NAMALWA (cell line): ENCODE results near the gene ZNF48.
A peak's percentile ranks its signal among the peaks of the same experiment; 100 is the strongest.

Experiments
- DNase-seq: peaks from one replicate; pipeline ENCODE4 v3.0.0-alpha.2; 2015; ENCODE audit warnings: low spot score

Gene ZNF48

DNA sequence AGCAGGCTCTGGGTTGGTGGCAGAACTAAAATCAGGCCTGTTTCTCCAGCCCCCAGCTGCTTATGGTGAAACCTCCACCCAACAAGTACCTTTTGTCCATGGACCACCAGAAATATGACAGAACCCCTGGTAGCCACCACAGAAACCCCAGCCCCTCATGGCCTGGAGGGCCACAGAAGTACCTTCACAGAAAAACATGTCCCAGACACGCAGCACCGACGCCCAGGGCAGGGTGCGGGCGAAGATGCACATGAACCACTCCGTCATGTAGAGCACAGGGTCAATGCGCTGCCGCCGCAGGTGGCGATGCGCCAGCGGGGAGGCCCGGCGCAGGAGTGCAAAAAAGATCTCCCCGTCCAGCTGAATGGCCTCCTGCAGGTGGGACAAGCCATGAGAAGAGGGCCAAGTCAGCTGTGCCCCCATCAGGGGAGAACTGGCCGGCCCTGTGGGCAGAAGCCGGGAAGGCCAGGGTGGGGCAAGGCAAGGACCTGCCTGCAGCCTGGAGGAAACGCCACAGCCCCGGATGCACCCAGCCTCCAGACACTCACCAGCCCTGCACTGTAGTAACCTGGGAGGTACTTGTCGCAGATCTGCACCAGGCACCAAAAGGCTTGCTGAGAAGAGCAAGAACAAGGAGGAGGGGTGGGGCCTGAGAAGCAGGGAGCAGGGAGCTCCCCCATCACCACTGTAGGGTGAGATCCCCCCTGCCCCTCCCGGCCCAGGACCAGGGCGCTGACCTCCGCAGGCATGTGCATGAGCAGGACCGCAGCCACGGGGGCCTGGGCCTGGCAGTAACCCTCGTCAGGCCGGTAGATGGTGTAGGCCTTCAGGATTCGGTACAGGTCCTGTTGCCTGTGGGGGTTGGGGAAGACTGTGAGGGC is 36.0 kb upstream of the ZNF48 start:
- no peak for DNase-seq

DNA sequence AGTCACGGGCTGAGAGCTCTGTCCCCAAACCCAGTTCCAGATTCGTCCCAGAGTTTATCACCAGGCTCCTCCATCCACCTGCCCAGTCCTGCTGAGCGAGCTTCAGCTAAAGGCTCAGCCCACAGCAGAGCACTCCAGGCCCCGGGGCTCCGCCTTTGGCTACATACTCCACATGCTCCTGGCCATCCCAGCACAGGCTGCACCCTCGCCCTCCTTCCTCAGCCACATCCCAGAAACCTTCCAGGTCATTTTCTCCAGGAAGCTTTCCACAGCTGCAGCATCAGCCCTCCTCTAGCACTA is 35.4 kb upstream of the ZNF48 start:
- DNase-seq: no peak

DNA sequence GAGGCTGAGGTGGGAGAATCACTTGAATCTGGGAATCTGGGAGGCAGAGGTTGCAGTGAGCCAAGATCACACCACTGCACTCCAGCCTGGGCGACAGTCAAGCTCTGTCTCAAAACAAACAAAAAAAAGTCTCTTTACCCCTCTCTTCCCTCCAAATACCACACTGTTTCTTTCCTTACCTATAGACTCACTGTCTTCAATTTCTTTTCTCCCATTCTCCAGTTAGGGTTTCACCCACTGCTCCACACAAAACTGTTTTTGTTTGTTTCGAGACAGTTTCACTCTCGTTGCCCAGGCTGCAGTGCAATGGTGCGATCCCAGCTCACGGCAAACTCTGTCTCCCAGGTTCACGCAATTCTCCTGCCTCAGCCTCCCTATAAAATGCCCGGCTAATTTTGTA is 34.0 kb upstream of the ZNF48 start:
- no peak for DNase-seq

DNA sequence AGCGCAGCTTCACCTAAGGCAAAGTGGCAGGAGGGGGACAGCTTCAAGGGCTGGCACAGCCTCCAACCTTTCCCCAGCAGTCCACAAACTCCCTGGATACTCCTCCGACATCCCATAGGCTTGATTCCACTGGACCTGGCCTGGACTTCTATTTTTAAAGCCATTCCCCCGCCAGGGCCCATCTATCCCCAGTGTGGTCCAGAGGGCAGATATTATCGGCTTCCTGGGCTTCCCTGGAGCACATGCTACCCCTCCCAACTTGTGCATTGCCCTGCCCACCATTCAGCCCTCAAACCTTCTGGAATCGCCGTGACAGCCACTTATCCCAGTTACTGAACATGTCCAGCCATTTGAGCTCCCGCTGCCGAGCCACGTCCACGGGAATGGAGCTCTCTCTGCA is 30.0 kb upstream of the ZNF48 start:
- no peak for DNase-seq

DNA sequence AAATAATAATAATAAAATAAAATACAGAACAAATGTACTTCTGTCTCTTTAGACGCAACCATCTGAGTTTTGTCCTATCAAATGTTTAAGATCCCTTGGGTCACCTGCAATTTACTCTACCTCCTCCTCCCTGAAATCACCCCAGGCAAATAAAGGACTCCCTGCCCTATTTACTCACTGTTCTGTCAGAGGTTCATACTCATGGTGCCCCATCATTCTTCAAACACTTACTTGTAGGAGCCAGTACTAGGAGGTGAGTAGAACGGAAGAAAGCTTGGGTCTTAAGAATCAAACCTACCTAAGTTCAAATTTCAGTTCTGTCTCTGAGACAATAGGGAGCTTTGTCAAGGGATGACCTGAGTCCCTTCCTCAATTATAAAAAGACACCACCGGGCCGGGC is 28.7 kb upstream of the ZNF48 start:
- DNase-seq: no peak

DNA sequence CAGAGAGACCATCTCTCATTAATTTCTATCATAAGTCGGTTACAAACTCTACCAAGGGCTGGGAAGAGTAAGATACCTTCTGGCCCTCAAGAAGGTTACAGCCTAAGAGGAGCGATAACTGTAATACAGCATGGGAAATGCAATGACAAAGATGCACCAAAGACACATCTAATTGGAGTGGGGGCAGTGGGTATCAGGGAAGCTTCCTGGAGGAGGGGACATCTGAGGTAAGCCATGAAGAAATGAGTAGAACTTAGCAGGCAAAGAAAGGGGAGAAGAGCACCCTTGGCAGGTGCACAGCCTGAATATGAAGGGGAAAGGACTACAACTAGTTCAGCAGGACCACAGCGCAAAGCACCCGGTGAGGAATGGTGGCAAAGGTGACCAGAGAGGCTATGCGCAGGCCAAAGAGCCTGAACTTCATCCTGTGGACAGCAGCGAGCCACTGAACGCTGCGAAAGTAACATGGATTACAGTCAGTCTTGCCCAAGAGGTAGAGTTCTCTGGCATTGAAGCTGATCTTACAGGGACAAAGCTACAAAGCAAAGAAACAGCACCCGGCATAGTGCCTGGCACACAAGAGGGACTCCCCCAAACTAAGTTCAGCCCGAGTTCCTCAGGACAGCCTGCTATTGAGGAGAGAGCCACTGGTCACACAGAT is 27.7 kb upstream of the ZNF48 start:
- DNase-seq: no peak

DNA sequence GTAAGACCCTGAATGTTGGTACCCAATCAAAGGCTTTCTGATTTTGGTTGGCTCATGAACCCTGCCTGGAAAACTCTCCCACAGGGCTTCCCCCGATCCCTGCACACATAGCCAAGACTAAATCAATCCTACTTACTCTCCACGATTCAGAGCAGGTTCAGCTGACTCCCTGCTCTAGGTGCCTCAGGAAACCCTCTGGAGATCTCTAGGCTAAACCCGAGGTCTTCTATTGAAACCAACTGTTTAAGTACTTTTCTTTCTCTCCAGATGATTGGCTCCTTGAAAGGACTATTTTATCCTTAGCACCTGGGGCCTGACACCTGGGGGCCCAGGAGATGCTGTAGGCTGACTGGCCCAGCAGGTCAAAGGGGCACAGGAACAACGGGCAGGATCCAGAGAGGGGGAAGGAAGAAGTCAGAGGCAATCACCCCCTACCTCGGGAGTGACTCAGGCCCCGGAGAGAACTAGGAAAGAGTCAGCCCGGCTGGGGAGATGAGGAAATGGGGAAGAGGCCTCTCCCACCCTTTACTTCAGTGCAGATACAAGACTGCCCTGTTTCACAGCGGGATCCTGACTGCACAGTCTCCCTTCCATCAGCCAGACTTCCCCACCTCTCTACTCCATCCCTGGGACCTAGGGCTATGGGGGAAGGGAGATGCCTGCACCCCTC is 27.0 kb upstream of the ZNF48 start:
- no peak for DNase-seq

DNA sequence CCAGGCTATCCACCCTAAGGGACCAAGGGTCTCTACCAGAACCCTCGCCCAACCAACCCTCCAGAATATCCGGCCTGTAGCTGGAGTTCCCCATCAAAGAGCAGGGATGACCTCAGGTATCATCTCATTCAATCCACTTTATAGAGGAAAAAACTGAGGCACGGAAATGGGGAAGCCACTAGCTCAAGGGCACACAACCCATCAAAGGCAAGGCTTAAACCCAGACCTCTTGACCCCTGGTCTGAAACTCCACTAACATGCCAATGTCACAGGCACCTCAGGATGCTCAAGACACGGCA is 26.5 kb upstream of the ZNF48 start:
- DNase-seq: peak; percentile 35

DNA sequence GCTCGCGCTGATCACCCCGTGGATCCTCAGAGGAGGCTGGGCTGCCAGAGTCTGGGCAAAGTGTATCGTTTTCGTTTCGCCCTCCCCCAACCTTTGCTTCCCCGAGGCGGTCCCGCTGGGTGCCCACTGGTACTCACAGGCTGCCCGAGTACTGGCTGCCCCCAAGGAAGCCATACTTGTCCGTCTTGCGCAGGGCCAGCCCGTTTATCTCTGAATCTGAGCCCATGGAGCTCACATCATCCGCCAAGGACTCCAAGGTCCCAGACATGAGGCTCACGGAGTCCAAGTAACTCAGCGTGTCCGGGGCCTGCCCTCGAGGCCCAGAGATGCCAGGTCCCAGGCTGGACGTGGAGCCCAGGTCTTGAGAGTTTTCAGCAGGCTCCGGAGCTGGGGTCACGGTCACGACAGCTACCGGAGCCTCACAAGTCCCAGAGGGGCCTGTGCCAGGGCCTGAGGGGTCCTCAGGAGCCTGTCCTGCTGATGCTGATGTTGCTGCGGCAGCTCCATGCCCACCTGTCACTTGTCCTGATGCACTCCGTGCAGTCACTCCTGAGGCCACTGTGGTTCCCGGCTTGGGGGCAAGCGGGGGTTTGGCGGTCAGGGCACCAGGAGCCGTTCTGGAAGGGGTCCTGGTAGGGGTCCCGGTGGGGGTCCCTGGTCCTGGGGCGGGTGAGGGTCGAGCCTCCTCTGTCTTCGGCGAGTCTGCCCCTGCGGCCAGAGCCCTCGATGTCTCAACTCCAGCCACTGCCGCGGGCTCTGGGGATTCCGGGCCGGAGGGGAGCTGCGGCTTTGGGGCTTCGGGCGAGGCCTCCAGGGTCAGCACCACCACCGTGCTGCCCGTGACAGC is 25.9 kb upstream of the ZNF48 start:
- DNase-seq: peak; percentile 33

DNA sequence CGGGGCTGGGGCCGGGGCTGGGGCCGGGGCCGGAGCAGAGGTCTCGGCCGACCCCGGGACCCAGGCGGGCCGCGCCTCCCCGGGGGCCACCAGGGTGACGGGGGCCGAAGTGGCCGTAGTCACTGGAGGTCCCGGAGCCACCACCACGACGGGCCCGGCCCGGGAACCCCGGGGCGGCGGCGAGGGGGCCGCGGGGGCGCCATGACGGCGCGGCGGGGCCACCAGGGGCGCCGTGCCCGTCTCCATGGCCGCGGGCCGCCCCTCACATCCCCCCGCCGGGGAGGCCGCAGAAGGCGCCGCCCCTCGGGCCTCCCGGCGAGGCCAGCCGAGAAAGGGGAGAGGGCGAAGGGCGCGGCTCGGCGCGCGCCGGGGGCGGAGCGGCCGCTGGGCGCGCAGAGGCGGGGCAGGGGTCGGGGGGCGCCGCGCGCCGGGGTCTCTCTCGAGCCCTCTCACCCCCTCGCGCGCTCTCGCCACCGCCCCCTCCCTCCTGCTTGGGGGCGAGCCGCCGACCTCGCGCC is 25.2 kb upstream of the ZNF48 start:
- no peak for DNase-seq

DNA sequence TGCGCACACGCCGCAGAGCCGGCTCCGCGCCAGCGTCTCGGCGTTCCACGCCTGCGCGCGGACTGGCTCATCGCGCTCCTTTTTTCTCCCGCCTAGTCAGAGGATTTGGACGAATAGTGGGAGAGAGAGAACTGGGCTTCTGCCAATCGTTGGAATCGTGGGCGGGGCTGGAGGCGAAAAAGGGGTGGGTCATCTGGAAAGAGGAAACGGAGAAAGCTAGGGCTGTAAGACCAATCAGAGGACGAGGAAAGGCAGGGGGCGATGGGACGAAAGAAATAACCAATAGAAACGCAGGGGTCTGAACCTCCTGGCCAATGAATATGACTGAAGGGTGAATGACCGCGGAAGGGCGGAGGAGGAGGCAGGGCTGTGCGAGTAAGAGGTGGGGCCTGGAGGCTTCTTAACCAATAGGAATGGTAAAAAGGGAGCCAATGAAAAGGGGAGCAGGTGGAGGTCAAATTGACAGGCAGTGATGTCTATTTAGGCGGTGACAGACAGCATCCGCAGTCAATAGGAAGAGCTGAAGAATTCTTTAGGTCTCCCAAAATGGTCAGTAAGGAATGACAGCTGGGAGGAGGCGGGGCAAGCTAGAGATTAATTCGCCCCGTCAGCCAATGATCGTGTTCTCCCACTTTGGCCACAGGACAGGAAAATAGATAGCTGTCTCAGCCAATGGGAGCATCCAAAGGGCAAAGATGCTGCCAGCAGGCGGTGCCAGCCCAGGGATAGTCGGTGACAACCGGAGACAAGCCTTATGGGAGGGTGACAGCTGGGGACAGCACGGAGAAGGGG is 24.6 kb upstream of the ZNF48 start, which contains the start of gene TBC1D10B:
TBC1D10B (minus strand) TSS at position 39 of the 792 bp plus-strand sequence. CDS start 311 bp downstream, outside the sequence.
- peak; percentile 100 for DNase-seq

DNA sequence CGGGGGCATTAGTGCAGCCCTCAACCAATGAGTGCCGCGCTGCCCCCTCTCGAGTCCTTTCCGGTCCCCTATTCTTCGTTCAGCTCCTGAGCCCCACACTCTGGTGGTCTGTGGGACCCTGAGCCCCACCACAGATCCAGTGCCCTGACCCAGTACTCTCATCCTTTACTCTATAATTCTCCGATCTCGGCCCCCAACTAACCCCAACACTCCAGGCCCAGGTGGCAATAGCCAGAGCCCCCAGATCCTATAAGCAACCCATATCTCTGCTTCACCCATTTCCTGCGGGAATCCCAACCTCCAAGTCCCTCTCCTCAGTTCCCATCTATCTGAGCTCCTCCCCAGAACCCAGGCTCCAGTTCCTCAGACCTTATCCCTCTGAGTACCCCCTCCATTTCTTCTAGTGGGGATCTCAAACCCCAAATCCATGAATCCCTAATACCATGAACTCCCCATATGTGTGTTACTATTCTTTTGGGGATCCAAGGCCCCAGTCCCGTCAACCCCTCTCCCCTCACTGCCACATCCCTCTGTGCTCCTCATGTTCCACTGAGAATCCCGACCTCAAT is 23.9 kb upstream of the ZNF48 start:
- DNase-seq: no peak

DNA sequence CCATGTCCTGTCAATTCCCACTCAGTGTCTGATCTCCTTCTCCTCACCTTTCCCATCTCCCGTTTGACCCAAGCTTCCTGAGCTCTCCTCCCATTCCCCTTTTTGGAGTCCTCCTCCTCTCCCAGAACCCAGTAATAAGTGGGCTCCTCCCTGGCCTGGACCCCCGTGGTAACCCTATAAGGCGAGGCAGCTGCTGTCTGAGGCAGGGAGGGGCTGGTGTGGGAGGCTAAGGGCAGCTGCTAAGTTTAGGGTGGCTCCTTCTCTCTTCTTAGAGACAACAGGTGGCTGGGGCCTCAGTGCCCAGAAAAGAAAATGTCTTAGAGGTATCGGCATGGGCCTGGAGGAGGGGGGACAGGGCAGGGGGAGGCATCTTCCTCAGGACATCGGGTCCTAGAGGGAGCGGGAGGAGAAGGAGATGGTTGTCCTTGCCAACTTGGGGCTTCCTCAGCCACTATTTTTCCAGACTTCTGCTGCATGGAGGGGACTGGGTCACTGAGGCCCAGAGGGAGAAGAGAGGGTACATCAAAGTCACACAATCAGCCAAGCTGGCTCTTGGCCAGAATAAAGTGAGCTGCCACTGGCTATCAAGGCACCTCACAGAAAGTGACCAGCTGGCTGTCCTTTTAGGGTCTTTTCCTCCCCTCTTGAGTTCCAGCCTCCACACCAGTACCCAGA is 23.0 kb upstream of the ZNF48 start:
- peak; percentile 65 for DNase-seq

DNA sequence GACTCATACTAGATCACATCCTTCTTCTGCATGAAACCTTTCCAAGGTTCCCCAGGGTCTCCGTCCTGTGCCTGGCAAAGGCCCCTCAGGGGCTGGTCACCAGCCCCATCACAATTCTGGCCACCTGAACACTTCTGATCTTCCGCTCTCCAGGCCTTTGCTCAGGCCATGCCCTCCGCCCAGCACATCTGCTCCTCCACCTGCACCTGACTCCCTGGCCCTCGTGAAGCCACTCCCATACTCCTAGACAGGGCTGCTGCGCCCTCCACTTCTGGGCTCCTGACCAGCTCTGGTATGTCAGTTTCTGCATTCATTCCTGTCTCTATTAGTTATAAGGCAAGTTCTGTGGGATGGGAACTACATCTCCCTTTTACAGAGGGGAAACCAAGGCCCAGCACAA is 22.5 kb upstream of the ZNF48 start:
- peak; percentile 31 for DNase-seq

DNA sequence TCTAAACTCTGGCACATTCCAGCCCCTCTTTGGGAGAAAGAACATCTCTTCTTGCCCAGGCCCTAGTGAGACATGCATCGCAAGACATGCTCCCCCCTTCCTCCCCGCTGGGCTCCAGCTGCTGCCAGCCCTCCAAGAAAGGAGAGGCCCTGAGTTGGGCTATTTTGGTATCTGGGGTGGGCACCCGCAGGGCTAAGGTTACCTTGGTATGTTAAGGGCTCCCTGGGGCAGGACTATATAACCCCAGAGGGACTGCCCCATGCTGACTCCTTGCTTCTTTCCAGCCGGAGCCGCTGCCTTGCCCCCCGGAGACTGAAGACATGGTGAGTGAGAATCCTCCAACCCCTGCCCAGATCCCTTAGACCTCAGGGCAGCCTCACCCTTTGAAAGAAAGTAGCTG is 20.7 kb upstream of the ZNF48 start, which contains the start of gene MYL11:
MYL11 (plus strand) TSS at position 265 of the 400 bp plus-strand sequence; CDS start at position 321, 56 bp downstream.
- DNase-seq: no peak

DNA sequence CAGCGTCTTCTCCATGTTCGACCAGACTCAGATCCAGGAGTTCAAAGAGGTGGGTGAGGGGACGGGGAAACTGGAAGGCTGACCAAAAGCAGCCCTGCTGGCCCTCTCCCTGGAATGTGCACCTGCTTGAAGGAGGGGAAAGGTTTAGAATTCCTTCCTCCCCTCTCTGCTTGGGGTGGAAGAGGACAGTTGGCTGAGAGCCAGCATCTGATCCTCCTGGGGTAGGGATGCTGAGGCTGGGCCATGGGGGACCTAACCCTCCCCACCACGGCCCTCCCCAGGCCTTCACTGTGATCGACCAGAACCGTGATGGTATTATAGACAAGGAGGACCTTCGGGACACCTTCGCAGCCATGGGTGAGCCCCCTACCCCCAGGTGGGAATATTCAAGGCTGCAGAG is 19.4 kb upstream of the ZNF48 start:
- DNase-seq: no peak

DNA sequence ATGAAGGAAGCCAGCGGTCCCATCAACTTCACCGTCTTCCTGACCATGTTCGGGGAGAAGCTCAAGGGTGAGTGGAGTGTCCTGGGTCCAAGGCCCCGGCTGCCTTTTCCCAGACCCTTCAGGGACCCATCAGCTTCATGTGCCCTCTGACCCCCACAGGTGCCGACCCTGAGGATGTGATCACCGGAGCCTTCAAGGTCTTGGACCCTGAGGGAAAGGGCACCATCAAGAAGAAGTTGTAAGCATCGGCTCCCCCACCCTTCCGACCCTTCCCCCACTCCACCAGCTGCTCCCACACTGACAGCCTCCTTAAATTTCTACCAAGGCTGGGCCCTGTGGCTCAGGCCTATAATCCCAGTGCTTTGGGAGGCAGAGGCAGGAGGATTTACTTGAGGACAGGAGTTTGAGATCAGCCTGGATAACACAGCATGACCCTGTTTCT is 18.7 kb upstream of the ZNF48 start:
- no peak for DNase-seq

DNA sequence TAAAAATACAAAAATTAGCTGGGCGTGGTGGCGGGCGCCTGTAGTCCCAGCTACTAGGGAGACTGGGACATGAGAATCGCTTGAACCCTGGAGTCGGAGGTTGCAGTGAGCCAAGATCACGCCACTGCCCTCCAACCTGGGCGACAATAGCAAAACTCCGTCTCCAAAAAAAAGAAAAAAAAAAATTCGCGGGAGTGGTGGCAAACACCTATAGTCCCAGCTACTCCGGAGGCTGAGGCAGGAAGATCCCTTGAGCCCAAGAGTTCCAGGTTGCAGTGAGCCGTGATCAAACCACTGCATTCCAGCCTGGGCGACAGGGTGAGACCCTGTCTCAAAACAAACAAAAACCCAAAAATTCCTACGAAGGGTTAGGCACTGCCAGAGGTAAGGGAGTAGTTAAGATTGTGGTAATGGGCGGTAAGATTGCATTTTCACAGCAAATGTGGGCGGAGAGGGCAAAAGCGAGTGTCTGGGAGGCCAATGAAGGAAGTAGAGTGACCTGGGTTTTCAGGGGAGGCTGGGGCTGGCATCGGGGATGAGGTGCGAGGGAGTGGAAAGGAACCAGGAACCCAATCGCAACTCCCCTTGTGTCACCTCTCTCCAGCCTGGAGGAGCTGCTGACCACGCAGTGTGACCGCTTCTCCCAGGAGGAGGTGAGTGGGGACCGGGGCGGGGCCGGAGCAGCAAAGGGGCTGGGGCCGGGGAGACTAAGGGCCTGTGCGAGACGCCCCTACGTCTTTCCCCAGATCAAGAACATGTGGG is 18.0 kb upstream of the ZNF48 start:
- no peak for DNase-seq

DNA sequence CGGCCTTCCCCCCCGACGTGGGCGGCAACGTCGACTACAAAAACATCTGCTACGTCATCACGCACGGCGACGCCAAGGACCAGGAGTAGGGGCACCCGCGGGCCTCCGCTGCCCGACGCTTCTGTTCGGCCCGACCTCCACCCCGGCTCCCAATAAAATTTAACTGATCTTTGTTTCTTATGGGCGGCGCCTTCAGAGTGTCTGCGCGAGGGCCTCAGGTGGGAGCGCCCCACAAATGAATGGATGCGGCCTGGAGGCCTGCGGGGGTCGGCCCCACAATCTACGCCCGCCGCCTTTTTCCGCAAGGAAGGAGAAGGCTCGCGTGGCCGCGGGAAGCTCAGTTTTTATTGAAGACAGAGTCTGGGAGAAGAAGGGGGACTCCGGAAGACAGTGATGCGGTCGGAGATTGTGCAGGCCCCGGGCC is 17.4 kb upstream of the ZNF48 start:
- DNase-seq: peak; percentile 93
